ENCODE results near the gene CLEC3B. TPM values are rescaled to one million over a fixed set of nuclear protein-coding genes. Genes with fewer than 3 reads are reported as not detected.

The CLEC3B gene
- total RNA-seq, 2 experiments from 2014 or later, result not detected

- CTCF ChIA-PET, result interaction anchor here (1.0 to 6.4 kb wide), 2 partner anchors 14 to 16 kb away, joined by 3 to 66 read pairs; no protein-coding TSS in a partner anchor
- no peak for TF ChIP-seq CTCF (IDR thresholded peaks at IDR 0.05)
Measured at GRCh38 chr3:45057557-45057956, 31.5 kb downstream of the CLEC3B start.

GRCh38 chr3:45059132-45059531 is 33.0 kb downstream of the CLEC3B start:
- TF ChIP-seq CTCF (IDR thresholded peaks at IDR 0.05), result no peak
- Mint-ChIP-seq H3K27ac (no peak overlapping the region), H3K9me3 (no peaks in the 10 kb centered on the region), H3K4me3 (no peak overlapping the region), H3K4me1 (ENCODE audit: low read depth) (peaks cover 8% of the 10 kb centered on the region), H3K27me3 (peaks cover 7% of the 10 kb centered on the region), H3K36me3 (ENCODE audit: low read depth) (no peaks in the 10 kb centered on the region)
- no peak for ATAC-seq
- intact Hi-C loops (cut with micrococcal nuclease), result no loop called here
- CTCF ChIA-PET, result interaction anchor here (6.4 kb wide), 1 partner anchor 15 kb away, joined by 66 read pairs; no protein-coding TSS in a partner anchor
- POLR2A ChIA-PET, result no interaction called here
- no peak for DNase-seq

More at GRCh38 chr3:45057557-45057956, 31.5 kb downstream of the CLEC3B start:
- intact Hi-C loops (cut with micrococcal nuclease), result no loop called here
- Mint-ChIP-seq H3K27ac (no peak overlapping the region), H3K4me3 (no peak overlapping the region), H3K9me3 (no peaks in the 10 kb centered on the region), H3K4me1 (ENCODE audit: low read depth) (peaks cover 14% of the 10 kb centered on the region), H3K36me3 (ENCODE audit: low read depth) (no peaks in the 10 kb centered on the region), H3K27me3 (peaks cover 10% of the 10 kb centered on the region)
- ATAC-seq (peak; percentile 49), DNase-seq (peak; percentile 57)
- POLR2A ChIA-PET, result no interaction called here

GRCh38 chr3:45060165-45060892 is 34.2 kb downstream of the CLEC3B start:
- ATAC-seq, result no peak
- Mint-ChIP-seq H3K4me3 (no peak overlapping the region), H3K27me3 (peaks cover 7% of the 10 kb centered on the region), H3K4me1 (ENCODE audit: low read depth) (peaks cover 18% of the 10 kb centered on the region), H3K9me3 (no peaks in the 10 kb centered on the region), H3K36me3 (ENCODE audit: low read depth) (no peaks in the 10 kb centered on the region), H3K27ac (no peak overlapping the region)
- ChIA-PET CTCF (no interaction called here), POLR2A (no interaction called here)
- intact Hi-C loops (cut with micrococcal nuclease), result no loop called here
- DNase-seq, result no peak
- TF ChIP-seq CTCF (IDR thresholded peaks at IDR 0.05), result no peak

- no peak overlapping the region for H3K27ac Mint-ChIP-seq
- H3K36me3 Mint-ChIP-seq (ENCODE audit: low read depth), result no peaks in the 10 kb centered on the region
- intact Hi-C loops (cut with micrococcal nuclease), result no loop called here
- no peaks in the 10 kb centered on the region for H3K9me3 Mint-ChIP-seq
- peaks cover 5% of the 10 kb centered on the region for H3K27me3 Mint-ChIP-seq
- peaks cover 30% of the 10 kb centered on the region for H3K4me1 Mint-ChIP-seq (ENCODE audit: low read depth)
- ChIA-PET CTCF (interaction anchor here (0.9 to 1.1 kb wide), 2 partner anchors 41 to 147 kb away, joined by 3 read pairs; no protein-coding TSS in a partner anchor), POLR2A (no interaction called here)
- no peak for TF ChIP-seq CTCF (IDR thresholded peaks at IDR 0.05)
- no peak overlapping the region for H3K4me3 Mint-ChIP-seq
- DNase-seq, result no peak
- no peak for ATAC-seq
Measured at GRCh38 chr3:45062697-45063070, 36.6 kb downstream of the CLEC3B start.

Measured in activated CD8-positive, alpha-beta T cell treated with anti-CD3 and anti-CD28 coated beads for 36 hours (primary cell).